Adipocyte (in vitro differentiated cells): ENCODE measurements around the gene CHD6.

ENCODE experiments used
- DNase-seq: peaks from one replicate; pipeline ENCODE4 v3.0.0-alpha.2; 2015; ENCODE audit warnings: low read depth
- H3K27me3 ChIP-seq: replicated peaks from 2 replicates; pipeline ENCODE4 v1.7.0; 2013; ENCODE audit warnings: mild to moderate bottlenecking, low read length, moderate library complexity; ENCODE audit not compliant: control insufficient read depth, insufficient read depth
- H3K36me3 ChIP-seq: 2 replicates; pipeline ENCODE4 v1.7.0; 2013; ENCODE audit warnings: low read length, mild to moderate bottlenecking, moderate library complexity; ENCODE audit not compliant: control insufficient read depth, insufficient read depth, severe bottlenecking
- H3K4me1 ChIP-seq: 2 replicates; pipeline ENCODE4 v1.7.0; 2013; ENCODE audit warnings: mild to moderate bottlenecking, low read length, moderate library complexity; ENCODE audit not compliant: control insufficient read depth, insufficient read depth
- H3K4me3 ChIP-seq: 2 replicates; pipeline ENCODE4 v1.7.0; 2013; ENCODE audit warnings: mild to moderate bottlenecking, low read length, moderate library complexity
- H3K9ac ChIP-seq: 2 replicates; pipeline ENCODE4 v1.7.0; 2013; ENCODE audit warnings: mild to moderate bottlenecking, low read length, moderate library complexity
- H3K9me3 ChIP-seq: 2 replicates; pipeline ENCODE4 v1.7.0; 2013; ENCODE audit warnings: mild to moderate bottlenecking, low read length, moderate library complexity; ENCODE audit not compliant: control insufficient read depth

CHD6 gene

GRCh38 chr20:41643504-41643938, 25.3 kb upstream of the CHD6 start:
- no peak overlapping the region for H3K9ac ChIP-seq
- peaks cover 6% of the 10 kb centered on the region for H3K4me1 ChIP-seq
- H3K36me3 ChIP-seq = no peaks in the 10 kb centered on the region
- peaks cover 25% of the 10 kb centered on the region for H3K27me3 ChIP-seq
- H3K9me3 ChIP-seq = no peaks in the 10 kb centered on the region
- no peak overlapping the region for H3K4me3 ChIP-seq
- DNase-seq = peak; percentile 63

GRCh38 chr20:41639630-41640029, 21.5 kb upstream of the CHD6 start:
- no peak overlapping the region for H3K4me3 ChIP-seq
- peaks cover 11% of the 10 kb centered on the region for H3K27me3 ChIP-seq
- DNase-seq = no peak
- no peaks in the 10 kb centered on the region for H3K36me3 ChIP-seq
- H3K9me3 ChIP-seq = no peaks in the 10 kb centered on the region
- no peak overlapping the region for H3K9ac ChIP-seq
- peaks cover 6% of the 10 kb centered on the region for H3K4me1 ChIP-seq

GRCh38 chr20:41638456-41638855, 20.3 kb upstream of the CHD6 start:
- H3K36me3 ChIP-seq = no peaks in the 10 kb centered on the region
- H3K4me3 ChIP-seq = no peak overlapping the region
- no peaks in the 10 kb centered on the region for H3K9me3 ChIP-seq
- no peak overlapping the region for H3K9ac ChIP-seq
- peaks cover 6% of the 10 kb centered on the region for H3K4me1 ChIP-seq
- no peak for DNase-seq
- peaks cover 11% of the 10 kb centered on the region for H3K27me3 ChIP-seq

GRCh38 chr20:41635158-41635557, 17.0 kb upstream of the CHD6 start:
- H3K4me3 ChIP-seq = no peak overlapping the region
- H3K27me3 ChIP-seq = peaks cover 11% of the 10 kb centered on the region
- H3K4me1 ChIP-seq = peaks cover 9% of the 10 kb centered on the region
- DNase-seq = no peak
- no peaks in the 10 kb centered on the region for H3K9me3 ChIP-seq
- no peak overlapping the region for H3K9ac ChIP-seq
- H3K36me3 ChIP-seq = no peaks in the 10 kb centered on the region

GRCh38 chr20:41632896-41633295, 14.7 kb upstream of the CHD6 start:
- DNase-seq = no peak
- Histone ChIP-seq H3K4me1 (peaks cover 9% of the 10 kb centered on the region), H3K36me3 (no peaks in the 10 kb centered on the region), H3K27me3 (no peaks in the 10 kb centered on the region), H3K9me3 (no peaks in the 10 kb centered on the region), H3K9ac (no peak overlapping the region), H3K4me3 (no peak overlapping the region)

- no peaks in the 10 kb centered on the region for H3K36me3 ChIP-seq
- H3K4me1 ChIP-seq = peaks cover 9% of the 10 kb centered on the region
- H3K9ac ChIP-seq = no peak overlapping the region
- DNase-seq = peak; percentile 19
- H3K4me3 ChIP-seq = no peak overlapping the region
- H3K9me3 ChIP-seq = no peaks in the 10 kb centered on the region
- no peaks in the 10 kb centered on the region for H3K27me3 ChIP-seq
These were observed 13.6 kb upstream of the CHD6 start for GRCh38 chr20:41631826-41632225.

- Histone ChIP-seq H3K27me3 (no peaks in the 10 kb centered on the region), H3K9ac (no peak overlapping the region), H3K4me3 (no peak overlapping the region), H3K9me3 (no peaks in the 10 kb centered on the region), H3K4me1 (peaks cover 9% of the 10 kb centered on the region), H3K36me3 (no peaks in the 10 kb centered on the region)
- DNase-seq = no peak
These were observed 12.7 kb upstream of the CHD6 start for GRCh38 chr20:41630846-41631245.

- no peak overlapping the region for H3K4me3 ChIP-seq
- H3K4me1 ChIP-seq = peaks cover 4% of the 10 kb centered on the region
- H3K9ac ChIP-seq = no peak overlapping the region
- DNase-seq = no peak
- no peaks in the 10 kb centered on the region for H3K9me3 ChIP-seq
- H3K36me3 ChIP-seq = no peaks in the 10 kb centered on the region
- no peaks in the 10 kb centered on the region for H3K27me3 ChIP-seq
These were observed 9.6 kb upstream of the CHD6 start for GRCh38 chr20:41627611-41628244.

GRCh38 chr20:41627001-41627495, 8.9 kb upstream of the CHD6 start:
- H3K36me3 ChIP-seq = no peaks in the 10 kb centered on the region
- H3K9ac ChIP-seq = no peak overlapping the region
- no peaks in the 10 kb centered on the region for H3K27me3 ChIP-seq
- peaks cover 1% of the 10 kb centered on the region for H3K4me1 ChIP-seq
- no peak for DNase-seq
- H3K4me3 ChIP-seq = no peak overlapping the region
- H3K9me3 ChIP-seq = no peaks in the 10 kb centered on the region

GRCh38 chr20:41623625-41624375, 5.6 kb upstream of the CHD6 start:
- no peak overlapping the region for H3K9ac ChIP-seq
- H3K4me3 ChIP-seq = no peak overlapping the region
- no peaks in the 10 kb centered on the region for H3K27me3 ChIP-seq
- no peaks in the 10 kb centered on the region for H3K36me3 ChIP-seq
- no peak for DNase-seq
- H3K4me1 ChIP-seq = peaks cover 13% of the 10 kb centered on the region
- H3K9me3 ChIP-seq = no peaks in the 10 kb centered on the region

- Histone ChIP-seq H3K36me3 (no peaks in the 10 kb centered on the region), H3K4me3 (no peak overlapping the region), H3K9me3 (no peaks in the 10 kb centered on the region), H3K9ac (no peak overlapping the region), H3K27me3 (no peaks in the 10 kb centered on the region), H3K4me1 (peaks cover 14% of the 10 kb centered on the region)
- no peak for DNase-seq
These were observed 4.4 kb upstream of the CHD6 start for GRCh38 chr20:41622584-41622983.
